ENCODE measurements around the gene LAMTOR5. TPM values are rescaled to one million over a fixed set of nuclear protein-coding genes. Genes with fewer than 3 reads are reported as not detected.
"Not testable (repeated sequence)": the region's sequence is repeated elsewhere in the genome, so short reads cannot be mapped to it uniquely, and the experiment has no call there.

Gene LAMTOR5
- total RNA-seq, 2 experiments from 2014 or later, result 113 to 120 TPM

DNA sequence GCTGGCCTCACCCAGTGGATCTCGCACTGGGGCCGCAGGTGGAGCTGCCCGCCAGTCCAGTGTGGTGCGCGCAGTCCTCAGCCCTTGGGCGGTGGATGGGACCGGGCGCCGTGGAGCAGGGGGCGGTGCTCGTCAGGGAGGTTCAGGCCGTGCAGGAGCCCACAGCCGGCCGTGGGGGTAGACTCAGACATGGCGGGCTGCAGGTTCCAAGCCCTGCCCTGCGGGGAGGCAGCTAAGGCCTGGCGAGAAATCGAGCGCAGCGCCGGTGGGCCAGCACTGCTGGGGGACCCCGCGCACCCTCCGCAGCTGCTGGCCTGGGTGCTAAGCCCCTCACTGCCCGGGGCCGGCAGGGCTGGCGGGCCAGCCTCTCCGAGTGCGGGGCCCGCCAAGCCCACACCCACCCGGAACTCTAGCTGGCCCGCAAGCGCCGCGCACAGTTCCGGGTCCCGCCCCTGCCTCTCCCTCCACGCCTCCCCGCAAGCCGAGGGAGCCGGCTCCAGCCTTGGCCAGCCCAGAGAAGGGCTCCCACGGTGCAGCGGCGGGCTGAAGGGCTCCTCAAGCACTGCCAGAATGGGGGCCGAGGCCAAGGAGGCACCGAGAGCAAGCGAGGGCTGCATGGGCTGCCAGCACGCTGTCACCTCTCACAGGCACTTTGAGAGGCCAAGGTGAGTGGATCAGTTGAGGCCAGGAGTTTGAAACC is 11.1 kb downstream of the LAMTOR5 start:
- H3K27ac Mint-ChIP-seq, DNase-seq, H3K4me3 Mint-ChIP-seq, POLR2A ChIA-PET, H3K4me1 Mint-ChIP-seq, H3K27me3 Mint-ChIP-seq, H3K9me3 Mint-ChIP-seq: not testable (repeated sequence)
- CTCF ChIA-PET, result interaction anchor here (0.8 to 1.6 kb wide), 3 partner anchors 16 to 100 kb away, joined by 3 to 4 read pairs (median 3); no protein-coding TSS in a partner anchor
- H3K36me3 Mint-ChIP-seq (ENCODE audit: low read depth), result peaks cover 34% of the 10 kb centered on the region

DNA sequence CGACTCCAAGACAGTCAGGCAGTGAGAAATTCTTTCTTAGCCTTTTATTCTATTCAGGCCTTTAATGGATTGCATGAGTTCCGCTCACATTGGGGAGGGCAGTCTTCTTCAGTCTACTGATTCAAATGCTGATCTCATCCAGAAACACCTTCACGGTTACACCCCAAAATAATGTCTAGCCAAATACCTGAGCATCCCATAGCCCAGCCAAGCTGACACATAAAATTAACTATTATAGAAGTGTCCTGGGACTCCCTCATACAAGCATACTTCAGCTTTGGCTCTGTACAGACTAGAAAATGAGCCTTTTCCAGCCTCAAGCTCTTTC is 13.0 kb downstream of the LAMTOR5 start:
- H3K27ac Mint-ChIP-seq, result no peak overlapping the region
- H3K27me3 Mint-ChIP-seq, result no peaks in the 10 kb centered on the region
- peaks cover 20% of the 10 kb centered on the region for H3K36me3 Mint-ChIP-seq (ENCODE audit: low read depth)
- POLR2A ChIA-PET, result no interaction called here
- CTCF ChIA-PET, result interaction anchor here (1.6 kb wide), 2 partner anchors 14 to 102 kb away, joined by 4 to 6 read pairs; no protein-coding TSS in a partner anchor
- no peak for DNase-seq
- peaks cover 5% of the 10 kb centered on the region for H3K9me3 Mint-ChIP-seq
- peaks cover 9% of the 10 kb centered on the region for H3K4me1 Mint-ChIP-seq
- no peak overlapping the region for H3K4me3 Mint-ChIP-seq

DNA sequence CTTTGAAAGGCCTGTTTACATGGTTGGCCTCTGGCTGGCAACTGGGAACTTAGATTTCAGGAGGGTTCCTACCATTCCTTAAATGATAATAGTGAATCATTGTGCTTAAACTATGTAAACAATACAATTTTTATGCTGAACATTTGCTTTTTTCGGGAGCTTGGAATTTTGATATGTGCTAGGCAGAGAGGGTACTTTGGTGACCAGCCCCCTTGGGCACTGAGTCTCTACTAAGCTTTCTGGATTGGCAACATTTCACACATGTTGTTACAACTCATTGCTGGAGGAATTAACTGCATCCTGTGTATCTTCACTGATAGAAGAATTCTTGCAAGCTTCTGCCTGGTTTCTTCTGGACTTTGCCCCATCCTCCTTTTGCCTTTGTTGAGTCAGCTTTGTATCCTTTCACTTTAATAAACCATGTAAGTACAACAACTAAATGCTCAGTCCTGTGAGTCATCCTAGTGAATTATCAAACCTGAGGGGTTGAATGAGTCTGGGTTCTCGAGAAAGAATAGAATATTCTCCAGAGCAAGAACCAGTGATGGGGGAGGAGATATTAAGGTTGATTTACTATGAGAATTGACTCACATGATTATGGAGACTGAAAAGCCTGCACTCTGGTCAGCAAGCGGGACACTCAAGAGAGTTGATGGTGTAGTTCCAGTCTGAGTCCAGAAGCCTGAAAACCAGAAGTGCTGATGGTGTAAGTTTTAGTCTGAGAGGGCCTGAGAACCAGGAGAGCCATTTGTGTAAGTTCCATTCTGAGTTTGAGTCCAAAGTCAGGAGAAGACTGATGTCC is 13.6 kb downstream of the LAMTOR5 start:
- Mint-ChIP-seq H3K27me3 (no peaks in the 10 kb centered on the region), H3K4me3 (no peak overlapping the region), H3K4me1 (peaks cover 9% of the 10 kb centered on the region), H3K9me3 (peaks cover 5% of the 10 kb centered on the region), H3K27ac (no peak overlapping the region), H3K36me3 (ENCODE audit: low read depth) (peaks cover 20% of the 10 kb centered on the region)
- no peak for DNase-seq
- CTCF ChIA-PET, result interaction anchor here (1.2 to 1.6 kb wide), 2 partner anchors 15 to 37 kb away, joined by 3 to 6 read pairs; no protein-coding TSS in a partner anchor
- POLR2A ChIA-PET, result no interaction called here

DNA sequence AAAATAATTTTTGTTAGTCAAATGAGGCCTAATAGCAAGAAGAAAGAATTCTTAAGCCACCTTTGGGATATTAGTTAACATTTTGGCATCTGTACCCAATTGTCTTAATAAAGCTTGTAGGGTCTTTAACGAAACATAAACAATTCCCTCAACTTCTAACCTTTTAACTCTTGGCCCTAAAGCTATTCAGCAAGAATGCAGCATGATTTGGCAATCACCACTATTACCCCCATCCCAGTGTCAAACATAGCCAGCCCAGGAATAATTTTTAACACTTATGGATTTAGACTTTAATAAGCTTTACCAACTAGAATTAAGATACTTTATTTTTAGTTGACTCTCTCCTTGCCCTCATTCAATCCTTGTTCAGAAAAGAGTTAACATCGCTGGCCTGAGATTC is 14.2 kb downstream of the LAMTOR5 start:
- H3K9me3 Mint-ChIP-seq, result peaks cover 5% of the 10 kb centered on the region
- peaks cover 19% of the 10 kb centered on the region for H3K36me3 Mint-ChIP-seq (ENCODE audit: low read depth)
- CTCF ChIA-PET, result interaction anchor here (1.2 to 1.6 kb wide), 2 partner anchors 16 to 36 kb away, joined by 3 to 6 read pairs; no protein-coding TSS in a partner anchor
- H3K27me3 Mint-ChIP-seq, result no peaks in the 10 kb centered on the region
- POLR2A ChIA-PET, result no interaction called here
- no peak for DNase-seq
- H3K4me3 Mint-ChIP-seq, result no peak overlapping the region
- H3K4me1 Mint-ChIP-seq, result peaks cover 9% of the 10 kb centered on the region
- H3K27ac Mint-ChIP-seq, result no peak overlapping the region

DNA sequence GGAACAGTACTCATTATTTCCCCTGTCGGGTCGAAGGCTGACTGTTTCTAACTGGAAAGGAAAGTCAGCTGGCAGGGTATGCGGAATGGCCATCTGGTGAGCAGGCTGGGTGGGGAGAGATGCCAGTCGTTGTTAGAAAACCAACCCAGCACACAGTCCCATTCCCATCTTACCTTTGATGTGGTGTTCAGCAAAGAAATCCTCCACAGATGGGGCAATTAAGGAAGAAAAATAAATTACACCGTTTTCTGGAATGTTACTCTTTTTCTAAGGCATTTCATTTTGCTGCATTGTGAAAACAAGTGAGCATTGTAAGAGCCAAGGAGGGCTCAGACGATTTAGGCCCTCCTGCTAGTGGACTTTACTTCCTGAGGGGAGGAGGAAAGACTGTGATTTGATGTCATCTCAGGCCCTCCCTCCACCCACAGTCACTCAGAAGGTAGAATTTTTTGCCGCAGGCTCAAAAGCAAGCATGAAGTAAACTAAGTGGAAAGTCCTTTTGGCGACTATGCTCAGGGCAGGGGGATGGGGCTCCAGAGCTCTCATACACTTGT is 16.7 kb downstream of the LAMTOR5 start, which contains the start of gene SLC16A4:
SLC16A4 (minus strand) TSS at position 335 of the 554 bp plus-strand sequence. CDS start 1,703 bp downstream, outside the sequence.
- POLR2A ChIA-PET, result no interaction called here
- Mint-ChIP-seq H3K9me3 (peaks cover 4% of the 10 kb centered on the region), H3K4me3 (no peak within 1 kb of the TSS), H3K4me1 (peaks cover 12% of the 10 kb centered on the region), H3K27ac (peak within 1 kb of the TSS; percentile 59), H3K36me3 (ENCODE audit: low read depth) (peaks cover 16% of the 10 kb centered on the region), H3K27me3 (no peaks in the 10 kb centered on the region)
- CTCF ChIA-PET, result no interaction called here
- no peak for DNase-seq

DNA sequence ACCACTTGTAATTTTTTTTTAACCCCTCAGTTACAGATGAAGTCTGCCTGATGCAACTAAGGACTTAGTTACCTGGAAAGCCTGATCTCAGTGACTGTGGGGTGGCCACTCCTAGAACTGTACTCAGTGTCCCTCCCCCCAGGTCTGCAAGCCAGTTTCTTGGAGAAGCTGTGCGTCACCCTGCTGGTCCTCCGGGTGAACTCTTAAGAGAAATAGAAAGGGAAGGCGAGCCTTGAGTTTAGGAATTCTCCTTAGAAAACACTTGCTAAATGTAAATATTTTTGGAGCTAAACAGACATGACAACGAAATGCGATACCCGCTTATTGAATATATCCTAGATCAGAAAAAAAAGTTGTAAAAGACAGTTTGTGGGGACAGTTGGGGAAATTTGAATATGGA is 17.4 kb downstream of the LAMTOR5 start:
- no peak overlapping the region for H3K4me3 Mint-ChIP-seq
- no peaks in the 10 kb centered on the region for H3K27me3 Mint-ChIP-seq
- DNase-seq, result no peak
- POLR2A ChIA-PET, result no interaction called here
- H3K36me3 Mint-ChIP-seq (ENCODE audit: low read depth), result peaks cover 9% of the 10 kb centered on the region
- H3K4me1 Mint-ChIP-seq, result peaks cover 8% of the 10 kb centered on the region
- no peak overlapping the region for H3K27ac Mint-ChIP-seq
- no peaks in the 10 kb centered on the region for H3K9me3 Mint-ChIP-seq
- CTCF ChIA-PET, result no interaction called here

DNA sequence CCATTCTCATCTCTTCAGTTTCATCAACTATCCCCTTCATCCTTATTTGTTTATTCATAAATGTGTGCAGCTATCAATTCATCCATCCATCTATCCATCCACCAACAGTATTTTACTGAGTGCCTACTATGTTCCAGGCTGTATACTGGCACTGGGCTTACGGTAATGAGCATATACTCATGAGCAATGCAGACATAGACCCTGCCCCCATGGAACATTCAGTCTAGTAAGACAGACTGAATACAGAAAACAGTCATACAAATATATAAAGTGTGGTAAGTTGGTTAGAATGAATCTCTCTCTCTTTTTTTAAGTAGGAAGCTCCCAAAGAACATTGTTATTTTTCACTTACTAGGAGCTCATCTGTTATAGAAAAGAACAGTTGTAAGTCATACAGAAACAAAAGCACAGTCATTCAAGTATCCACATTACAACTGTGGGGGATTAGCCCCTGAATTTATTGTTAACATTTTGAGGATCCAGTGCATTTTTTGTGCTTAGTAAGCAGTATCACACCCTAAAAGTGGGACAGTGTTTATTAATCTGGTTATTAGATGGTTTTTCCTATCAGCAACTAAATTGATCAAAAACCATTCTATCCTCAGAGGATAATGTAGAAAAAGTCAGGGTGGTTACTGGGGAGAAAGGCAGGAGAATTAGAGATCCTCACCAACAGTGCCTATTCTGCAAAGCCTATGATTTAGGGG is 20.3 kb downstream of the LAMTOR5 start:
- CTCF ChIA-PET, result interaction anchor here (0.7 to 1.7 kb wide), 7 partner anchors 12 to 49 kb away, joined by 3 to 6 read pairs (median 4); no protein-coding TSS in a partner anchor
- POLR2A ChIA-PET, result interaction anchor here (0.6 kb wide), 1 partner anchor 45 kb away, joined by 5 read pairs; no protein-coding TSS in a partner anchor
- peaks cover 29% of the 10 kb centered on the region for H3K4me1 Mint-ChIP-seq
- H3K27me3 Mint-ChIP-seq, result no peaks in the 10 kb centered on the region
- no peak overlapping the region for H3K4me3 Mint-ChIP-seq
- H3K27ac Mint-ChIP-seq, result no peak overlapping the region
- DNase-seq, result no peak
- peaks cover 14% of the 10 kb centered on the region for H3K36me3 Mint-ChIP-seq (ENCODE audit: low read depth)
- H3K9me3 Mint-ChIP-seq, result no peaks in the 10 kb centered on the region

DNA sequence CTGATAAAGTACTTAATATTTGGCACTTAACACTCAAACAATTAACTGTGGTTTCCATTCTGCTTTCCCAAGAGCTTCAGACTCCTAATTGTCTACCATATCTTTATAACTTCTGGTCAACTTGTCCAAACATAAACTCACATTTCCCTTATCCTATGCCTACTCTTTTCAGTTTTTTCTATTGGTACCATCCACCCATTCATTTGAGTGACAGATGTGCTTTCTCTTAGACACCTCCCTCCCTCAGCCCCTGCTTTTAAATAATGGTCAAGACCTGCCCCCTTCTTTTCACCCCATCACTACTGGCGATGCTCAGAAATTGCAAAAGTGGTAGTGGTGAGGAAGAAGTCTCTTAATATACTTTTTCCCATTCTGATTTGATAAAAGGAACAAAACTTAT is 22.1 kb downstream of the LAMTOR5 start:
- Mint-ChIP-seq H3K4me3 (no peak overlapping the region), H3K27me3 (no peaks in the 10 kb centered on the region), H3K27ac (no peak overlapping the region), H3K9me3 (no peaks in the 10 kb centered on the region), H3K36me3 (ENCODE audit: low read depth) (peaks cover 21% of the 10 kb centered on the region), H3K4me1 (peaks cover 26% of the 10 kb centered on the region)
- ChIA-PET POLR2A (no interaction called here), CTCF (interaction anchor here (1.6 kb wide), 1 partner anchor 73 kb away, joined by 3 read pairs; no protein-coding TSS in a partner anchor)
- no peak for DNase-seq

DNA sequence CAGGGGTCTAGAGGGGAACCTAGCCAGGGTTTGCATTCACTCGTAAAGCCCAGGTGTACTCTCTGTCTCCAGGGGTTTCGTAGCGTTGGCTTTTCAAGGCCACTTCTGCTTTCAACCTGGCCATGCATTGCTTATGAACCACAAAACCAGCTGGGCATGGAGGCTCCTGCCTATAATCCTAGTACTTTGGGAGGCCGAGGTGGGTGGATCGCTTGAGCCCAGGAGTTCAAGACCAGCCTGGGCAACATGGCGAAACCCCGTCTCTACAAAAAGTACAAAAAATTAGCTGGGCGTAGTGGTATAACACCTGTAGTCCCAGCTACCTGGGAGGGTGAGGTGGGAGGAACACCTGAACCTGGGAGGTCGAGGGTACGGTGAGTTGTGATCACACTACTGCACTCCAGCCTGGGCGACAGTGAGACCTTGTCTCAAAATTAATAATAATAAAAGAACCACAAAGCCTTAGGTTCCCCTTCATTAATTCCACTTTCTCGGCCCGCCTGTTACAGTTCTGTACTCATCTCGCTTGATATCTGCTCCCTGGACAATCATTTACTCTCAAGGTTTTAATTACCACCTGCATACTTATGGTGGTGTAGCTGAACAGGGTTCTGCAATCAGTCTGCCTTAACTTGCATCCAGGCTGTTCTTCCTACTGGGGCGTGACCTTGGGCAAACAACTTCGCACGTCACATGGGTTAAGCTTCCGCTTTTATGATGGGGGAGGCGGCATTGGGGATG is 22.7 kb downstream of the LAMTOR5 start:
- H3K4me3 Mint-ChIP-seq, result no peak overlapping the region
- no peak for DNase-seq
- ChIA-PET POLR2A (no interaction called here), CTCF (interaction anchor here (1.6 kb wide), 1 partner anchor 72 kb away, joined by 3 read pairs; no protein-coding TSS in a partner anchor)
- H3K4me1 Mint-ChIP-seq, result peaks cover 26% of the 10 kb centered on the region
- H3K27me3 Mint-ChIP-seq, result no peaks in the 10 kb centered on the region
- peaks cover 26% of the 10 kb centered on the region for H3K36me3 Mint-ChIP-seq (ENCODE audit: low read depth)
- H3K9me3 Mint-ChIP-seq, result no peaks in the 10 kb centered on the region
- H3K27ac Mint-ChIP-seq, result peak overlapping the region; percentile 88

DNA sequence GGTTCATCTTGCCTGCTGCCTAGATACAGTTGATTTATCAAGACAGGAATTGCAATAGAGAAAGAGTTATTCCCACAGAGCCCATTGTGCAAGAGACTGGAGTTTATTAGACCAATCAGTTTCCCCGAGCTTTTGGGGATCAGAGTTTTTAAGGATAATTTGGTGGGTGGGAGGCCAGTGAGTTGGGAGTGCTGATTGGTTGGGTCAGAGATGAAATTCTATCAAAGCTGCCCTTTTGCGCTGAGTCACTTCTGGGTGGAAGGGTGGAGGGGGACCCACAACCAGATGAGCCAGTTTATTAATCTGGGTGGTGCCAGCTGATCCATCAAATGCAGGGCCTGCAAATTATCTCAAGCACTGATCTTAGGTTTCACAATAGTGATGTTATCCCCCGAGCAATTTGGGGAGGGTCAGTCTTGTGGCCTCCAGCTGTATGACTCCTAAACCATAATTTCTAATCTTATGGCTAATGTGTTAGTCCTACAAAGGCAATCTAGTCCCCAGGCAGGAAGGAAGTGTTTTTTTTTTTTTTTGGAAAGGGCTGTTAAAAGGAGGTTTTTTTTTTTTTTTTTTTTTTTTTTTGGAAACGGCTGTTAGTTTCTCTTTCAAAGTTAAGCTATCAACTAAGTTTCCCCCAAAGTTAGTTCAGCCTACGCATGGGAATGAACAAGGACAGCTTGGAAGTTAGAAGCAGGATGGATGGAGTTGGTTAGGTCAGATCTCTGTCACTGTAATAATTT is 24.1 kb downstream of the LAMTOR5 start:
- Mint-ChIP-seq H3K27me3 (no peaks in the 10 kb centered on the region), H3K36me3 (ENCODE audit: low read depth) (peaks cover 35% of the 10 kb centered on the region), H3K4me3 (peak overlapping the region; percentile 60), H3K4me1 (peaks cover 26% of the 10 kb centered on the region), H3K9me3 (no peaks in the 10 kb centered on the region), H3K27ac (peak overlapping the region; percentile 88)
- DNase-seq, result peak; percentile 10
- ChIA-PET POLR2A (interaction anchor here (0.6 kb wide), 1 partner anchor 38 kb away, joined by 4 read pairs; no protein-coding TSS in a partner anchor), CTCF (interaction anchor here (0.6 to 1.0 kb wide), 3 partner anchors 28 to 176 kb away, joined by 3 read pairs; no protein-coding TSS in a partner anchor)

DNA sequence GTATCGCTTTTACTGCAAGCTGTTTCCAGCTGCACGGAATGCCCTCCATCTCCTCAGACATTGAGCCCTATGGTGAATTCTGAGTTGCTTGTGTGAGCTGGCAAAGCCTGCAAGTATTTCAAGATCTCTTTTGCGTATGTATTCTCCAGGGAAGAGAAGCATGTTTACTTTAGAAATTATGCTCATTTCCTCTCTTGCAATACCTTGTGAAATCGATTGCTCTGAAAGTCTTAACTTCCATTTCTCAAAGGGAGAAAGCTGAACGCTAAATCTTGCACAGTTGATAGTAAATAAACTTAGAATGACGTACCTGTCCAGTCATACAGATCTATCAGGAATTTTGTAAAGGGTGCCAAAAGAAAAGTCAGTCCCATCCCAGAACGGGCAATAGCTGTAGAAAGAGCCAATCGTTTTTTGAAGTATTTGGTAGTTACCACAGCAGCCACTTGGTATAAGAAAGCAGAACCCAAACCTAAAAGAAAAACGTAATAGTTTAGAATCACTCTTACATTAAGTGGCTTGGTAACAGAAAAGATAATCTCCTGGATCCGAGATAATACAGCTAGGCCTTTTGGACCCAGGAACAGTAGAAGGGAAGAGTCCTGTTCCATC is 26.7 kb downstream of the LAMTOR5 start:
- ChIA-PET POLR2A (interaction anchor here (0.6 kb wide), 1 partner anchor 1145 kb away, joined by 4 read pairs; no protein-coding TSS in a partner anchor), CTCF (interaction anchor here (0.5 to 1.4 kb wide), 2 partner anchors 34 to 41 kb away, joined by 3 to 6 read pairs; partner anchors contain the start of gene RBM15)
- H3K36me3 Mint-ChIP-seq (ENCODE audit: low read depth), result peaks cover 47% of the 10 kb centered on the region
- no peaks in the 10 kb centered on the region for H3K27me3 Mint-ChIP-seq
- H3K9me3 Mint-ChIP-seq, result no peaks in the 10 kb centered on the region
- no peak for DNase-seq
- no peak overlapping the region for H3K4me3 Mint-ChIP-seq
- H3K27ac Mint-ChIP-seq, result no peak overlapping the region
- H3K4me1 Mint-ChIP-seq, result peaks cover 21% of the 10 kb centered on the region
